Measurements from ENCODE around the gene NAP1L2. TPM values are rescaled to one million over a fixed set of nuclear protein-coding genes. Genes with fewer than 3 reads are reported as not detected.
"Not testable (repeated sequence)": the region's sequence is repeated elsewhere in the genome, so short reads cannot be mapped to it uniquely, and the experiment has no call there.

Gene NAP1L2
- total and polyA plus RNA-seq, 2 experiments from 2014 or later: not detected

DNA sequence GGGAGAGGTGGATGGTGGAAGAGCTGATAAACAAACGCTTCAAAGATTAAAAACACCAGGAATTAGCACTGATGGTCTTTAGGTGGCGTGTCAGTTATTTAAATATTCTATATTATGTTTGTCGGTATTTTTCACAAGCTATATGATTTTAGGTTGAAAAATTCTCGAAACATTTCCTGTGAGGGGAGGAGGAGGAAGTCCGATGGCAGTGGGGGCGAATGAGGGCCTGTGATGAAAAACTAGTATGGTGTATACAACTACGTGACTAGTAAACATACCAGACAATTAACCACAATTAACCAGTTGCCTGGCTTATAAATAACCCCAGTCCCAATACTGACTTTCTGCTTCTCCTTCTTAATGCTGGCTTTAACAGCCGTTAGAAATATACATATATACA lies 595 bp upstream of the NAP1L2 start:
- H3K9me2 ChIP-seq (ENCODE audit: insufficient read depth): no peaks in the 10 kb centered on the region
- H2AFZ ChIP-seq: peak overlapping the region; percentile 75
- in situ Hi-C loops (cut with MboI): no loop called here
- no peak for DNase-seq
- H3K4me2 ChIP-seq (ENCODE audit: unreplicated experiment): peak overlapping the region; percentile 68
- WGBS, 2 experiments (ENCODE audit: low coverage in 1 of 2, low lambda C conversion rate in 2 of 2, missing lambda C conversion rate in 2 of 2): 13 to 16% methylated on average over 8 of the region's 8 CpGs
- no peaks in the 10 kb centered on the region for H4K20me1 ChIP-seq (ENCODE audit: insufficient read depth)
- H3K27ac ChIP-seq: no peak overlapping the region
- H3K9me3 ChIP-seq (ENCODE audit: low read depth): no peaks in the 10 kb centered on the region
- peak overlapping the region; percentile 66 for H3K4me3 ChIP-seq
- H3K79me2 ChIP-seq (ENCODE audit: insufficient read depth): no peaks in the 10 kb centered on the region
- H3K36me3 ChIP-seq (ENCODE audit: low read depth): no peaks in the 10 kb centered on the region
- TF ChIP-seq EZH2phosphoT487 (IDR thresholded peaks at IDR 0.05; ENCODE audit: insufficient read depth, low read depth): no peak
- no peak for TF ChIP-seq EZH2 (IDR thresholded peaks at IDR 0.05; ENCODE audit: insufficient read depth, poor library complexity, severe bottlenecking)
- H3F3A ChIP-seq (ENCODE audit: insufficient read depth): no peaks in the 10 kb centered on the region
- H3K9ac ChIP-seq: no peak overlapping the region
- H3K4me1 ChIP-seq (ENCODE audit: insufficient read depth): no peaks in the 10 kb centered on the region
- no peaks in the 10 kb centered on the region for H3K27me3 ChIP-seq (replicated peaks; ENCODE audit: insufficient read depth)

GRCh38 chrX:73213734-73214425 lies 771 bp downstream of the NAP1L2 start:
- DNase-seq: no peak
- Histone ChIP-seq H3K27me3 (replicated peaks; ENCODE audit: insufficient read depth) (no peaks in the 10 kb centered on the region), H2AFZ (peak overlapping the region; percentile 75), H3K9me2 (ENCODE audit: insufficient read depth) (no peaks in the 10 kb centered on the region), H3K36me3 (ENCODE audit: low read depth) (no peaks in the 10 kb centered on the region), H3K9me3 (ENCODE audit: low read depth) (no peaks in the 10 kb centered on the region), H3K4me3 (peak overlapping the region; percentile 66), H3K4me2 (ENCODE audit: unreplicated experiment) (peak overlapping the region; percentile 68), H3K4me1 (ENCODE audit: insufficient read depth) (no peaks in the 10 kb centered on the region), H3F3A (ENCODE audit: insufficient read depth) (no peaks in the 10 kb centered on the region), H3K79me2 (ENCODE audit: insufficient read depth) (no peaks in the 10 kb centered on the region), H3K27ac (no peak overlapping the region), H3K9ac (no peak overlapping the region), H4K20me1 (ENCODE audit: insufficient read depth) (no peaks in the 10 kb centered on the region)
- 1 to 2% methylated on average over 13 to 18 of the region's 18 CpGs for WGBS, 2 experiments (ENCODE audit: low coverage in 1 of 2, low lambda C conversion rate in 2 of 2, missing lambda C conversion rate in 2 of 2)
- no peak for TF ChIP-seq EZH2phosphoT487 (IDR thresholded peaks at IDR 0.05; ENCODE audit: insufficient read depth, low read depth)
- no peak for TF ChIP-seq EZH2 (IDR thresholded peaks at IDR 0.05; ENCODE audit: insufficient read depth, poor library complexity, severe bottlenecking)
- in situ Hi-C loops (cut with MboI): no loop called here

GRCh38 chrX:73206366-73206765 lies 8.3 kb downstream of the NAP1L2 start:
- H3K4me3 ChIP-seq: no peak overlapping the region
- H3K27me3 ChIP-seq (replicated peaks; ENCODE audit: insufficient read depth): no peaks in the 10 kb centered on the region
- no peaks in the 10 kb centered on the region for H3K4me1 ChIP-seq (ENCODE audit: insufficient read depth)
- H3K27ac ChIP-seq: no peak overlapping the region
- H3K9me2 ChIP-seq (ENCODE audit: insufficient read depth): no peaks in the 10 kb centered on the region
- H3K4me2 ChIP-seq (ENCODE audit: unreplicated experiment): no peak overlapping the region
- no peaks in the 10 kb centered on the region for H3K9me3 ChIP-seq (ENCODE audit: low read depth)
- no peak overlapping the region for H2AFZ ChIP-seq
- no peak for TF ChIP-seq EZH2phosphoT487 (IDR thresholded peaks at IDR 0.05; ENCODE audit: insufficient read depth, low read depth)
- no peak for TF ChIP-seq EZH2 (IDR thresholded peaks at IDR 0.05; ENCODE audit: insufficient read depth, poor library complexity, severe bottlenecking)
- H3F3A ChIP-seq (ENCODE audit: insufficient read depth): no peaks in the 10 kb centered on the region
- no peaks in the 10 kb centered on the region for H3K36me3 ChIP-seq (ENCODE audit: low read depth)
- H3K79me2 ChIP-seq (ENCODE audit: insufficient read depth): no peaks in the 10 kb centered on the region
- in situ Hi-C loops (cut with MboI): no loop called here
- no peak overlapping the region for H3K9ac ChIP-seq
- DNase-seq: no peak
- 13 to 20% methylated on average over 2 of the region's 2 CpGs for WGBS, 2 experiments (ENCODE audit: low coverage in 1 of 2, low lambda C conversion rate in 2 of 2, missing lambda C conversion rate in 2 of 2)
- no peaks in the 10 kb centered on the region for H4K20me1 ChIP-seq (ENCODE audit: insufficient read depth)

- Histone ChIP-seq H3K9me2 (ENCODE audit: insufficient read depth) (no peaks in the 10 kb centered on the region), H2AFZ (no peak overlapping the region), H3K27ac (no peak overlapping the region), H3K27me3 (replicated peaks; ENCODE audit: insufficient read depth) (no peaks in the 10 kb centered on the region), H3K79me2 (ENCODE audit: insufficient read depth) (no peaks in the 10 kb centered on the region), H3K9ac (no peak overlapping the region), H3K4me1 (ENCODE audit: insufficient read depth) (no peaks in the 10 kb centered on the region), H3K4me3 (no peak overlapping the region), H3K9me3 (ENCODE audit: low read depth) (no peaks in the 10 kb centered on the region), H3F3A (ENCODE audit: insufficient read depth) (no peaks in the 10 kb centered on the region), H3K36me3 (ENCODE audit: low read depth) (no peaks in the 10 kb centered on the region), H4K20me1 (ENCODE audit: insufficient read depth) (no peaks in the 10 kb centered on the region), H3K4me2 (ENCODE audit: unreplicated experiment) (no peak overlapping the region)
- in situ Hi-C loops (cut with MboI): no loop called here
- TF ChIP-seq EZH2phosphoT487 (IDR thresholded peaks at IDR 0.05; ENCODE audit: insufficient read depth, low read depth) (no peak), EZH2 (IDR thresholded peaks at IDR 0.05; ENCODE audit: insufficient read depth, poor library complexity, severe bottlenecking) (no peak)
- DNase-seq: no peak
- 26 to 31% methylated on average over 6 of the region's 6 CpGs for WGBS, 2 experiments (ENCODE audit: low coverage in 1 of 2, low lambda C conversion rate in 2 of 2, missing lambda C conversion rate in 2 of 2)
Observed at GRCh38 chrX:73182502-73183114, 32.0 kb downstream of the NAP1L2 start.

- DNase-seq; H3K4me1 ChIP-seq (ENCODE audit: insufficient read depth); H3K4me2 ChIP-seq (ENCODE audit: unreplicated experiment); H3K9me2 ChIP-seq (ENCODE audit: insufficient read depth); H4K20me1 ChIP-seq (ENCODE audit: insufficient read depth); H3K27ac ChIP-seq; H3K36me3 ChIP-seq (ENCODE audit: low read depth); in situ Hi-C loops (cut with MboI); H2AFZ ChIP-seq; H3K27me3 ChIP-seq (replicated peaks; ENCODE audit: insufficient read depth); H3K9me3 ChIP-seq (ENCODE audit: low read depth); H3K9ac ChIP-seq; H3K4me3 ChIP-seq; H3K79me2 ChIP-seq (ENCODE audit: insufficient read depth); H3F3A ChIP-seq (ENCODE audit: insufficient read depth): not testable (repeated sequence)
- 0% methylated on average over 1 of the region's 1 CpG for WGBS, 2 experiments (ENCODE audit: low coverage in 1 of 2, low lambda C conversion rate in 2 of 2, missing lambda C conversion rate in 2 of 2)
Observed at GRCh38 chrX:73168945-73169344, 45.7 kb downstream of the NAP1L2 start.

Data from GM23248 (cell line).